Progenitor cell of endocrine pancreas (in vitro differentiated cells): Measurements from ENCODE around the gene PACS1. TPM values are rescaled to one million over a fixed set of nuclear protein-coding genes. Genes with fewer than 3 reads are reported as not detected.

Experiments
- DNase-seq: peaks from one replicate; pipeline ENCODE4 v3.0.0; 2021; ENCODE audit warnings: low spot score; ENCODE audit not compliant: unreplicated experiment
- H3K27ac Mint-ChIP-seq: 2 replicates; pipeline ENCODE4 v1.8.0; 2021; ENCODE audit warnings: mild to moderate bottlenecking, moderate library complexity, mixed read lengths
- H3K27me3 Mint-ChIP-seq: 2 replicates; pipeline ENCODE4 v1.8.0; 2021; ENCODE audit warnings: mixed read lengths
- H3K36me3 Mint-ChIP-seq: 2 replicates; pipeline ENCODE4 v1.8.0; 2022; ENCODE audit warnings: mixed read lengths; ENCODE audit not compliant: insufficient read depth
- H3K4me1 Mint-ChIP-seq: 2 replicates; pipeline ENCODE4 v1.8.0; 2021; ENCODE audit warnings: low read depth, mixed read lengths
- H3K4me3 Mint-ChIP-seq: 2 replicates; pipeline ENCODE4 v1.8.0; 2021; ENCODE audit warnings: low read depth, mild to moderate bottlenecking, moderate library complexity, mixed read lengths
- H3K9me3 Mint-ChIP-seq: 2 replicates; pipeline ENCODE4 v1.8.0; 2021; ENCODE audit warnings: low read depth, mixed read lengths
- CTCF ChIP-seq: fragments of 200-600 bp; sonication (generic); IDR thresholded peaks from one replicate; pipeline ENCODE4 v1.5.0; 2021; ENCODE audit warnings: antibody characterized with exemption, mild to moderate bottlenecking; ENCODE audit not compliant: unreplicated experiment
- total RNA-seq: library from RNA; stranded (reverse); gene quantifications from 2 replicates; pipeline ENCODE4 v1.2.1, GENCODE V29; 2021

Gene PACS1
- total RNA-seq, 1 donor from 2014 or later = 72.3 TPM

- Mint-ChIP-seq H3K9me3 (peaks cover 14% of the 10 kb centered on the region), H3K4me3 (no peak overlapping the region), H3K4me1 (peaks cover 4% of the 10 kb centered on the region), H3K36me3 (peaks cover 8% of the 10 kb centered on the region), H3K27me3 (no peaks in the 10 kb centered on the region), H3K27ac (no peak overlapping the region)
- DNase-seq = no peak
- no peak for TF ChIP-seq CTCF
These were observed 80.7 kb downstream of the PACS1 start for GRCh38 chr11:66150725-66151124.

DNA sequence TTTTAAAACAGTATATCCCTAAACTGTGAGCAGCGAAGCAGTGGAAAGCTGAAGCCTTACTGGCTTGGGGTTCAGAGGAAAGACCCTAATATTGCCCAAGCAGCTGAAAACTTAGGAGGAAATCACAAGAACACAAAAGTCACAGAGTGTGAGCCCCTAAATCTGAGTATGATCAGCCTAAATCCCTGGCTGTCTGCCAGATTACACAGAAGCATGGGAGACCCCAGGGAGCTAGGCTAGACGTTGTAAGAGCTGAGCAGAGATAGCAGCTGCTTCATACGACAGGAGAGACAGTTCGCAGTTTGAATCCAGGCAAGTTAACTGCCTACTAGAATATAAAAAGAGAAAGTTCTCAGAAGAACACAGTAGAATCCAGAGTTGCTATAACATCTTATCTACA, 81.2 kb downstream of the PACS1 start:
- H3K9me3 Mint-ChIP-seq = peaks cover 12% of the 10 kb centered on the region
- DNase-seq = no peak
- H3K27ac Mint-ChIP-seq = no peak overlapping the region
- H3K4me1 Mint-ChIP-seq = peaks cover 1% of the 10 kb centered on the region
- H3K36me3 Mint-ChIP-seq = peaks cover 7% of the 10 kb centered on the region
- no peaks in the 10 kb centered on the region for H3K27me3 Mint-ChIP-seq
- H3K4me3 Mint-ChIP-seq = no peak overlapping the region
- no peak for TF ChIP-seq CTCF

GRCh38 chr11:66154109-66154508, 84.0 kb downstream of the PACS1 start:
- Mint-ChIP-seq H3K4me3 (no peak overlapping the region), H3K9me3 (peaks cover 7% of the 10 kb centered on the region), H3K36me3 (peaks cover 1% of the 10 kb centered on the region), H3K4me1 (no peaks in the 10 kb centered on the region), H3K27ac (no peak overlapping the region), H3K27me3 (no peaks in the 10 kb centered on the region)
- no peak for DNase-seq
- TF ChIP-seq CTCF = no peak

GRCh38 chr11:66155387-66156073, 85.5 kb downstream of the PACS1 start:
- H3K27me3 Mint-ChIP-seq = no peaks in the 10 kb centered on the region

DNA sequence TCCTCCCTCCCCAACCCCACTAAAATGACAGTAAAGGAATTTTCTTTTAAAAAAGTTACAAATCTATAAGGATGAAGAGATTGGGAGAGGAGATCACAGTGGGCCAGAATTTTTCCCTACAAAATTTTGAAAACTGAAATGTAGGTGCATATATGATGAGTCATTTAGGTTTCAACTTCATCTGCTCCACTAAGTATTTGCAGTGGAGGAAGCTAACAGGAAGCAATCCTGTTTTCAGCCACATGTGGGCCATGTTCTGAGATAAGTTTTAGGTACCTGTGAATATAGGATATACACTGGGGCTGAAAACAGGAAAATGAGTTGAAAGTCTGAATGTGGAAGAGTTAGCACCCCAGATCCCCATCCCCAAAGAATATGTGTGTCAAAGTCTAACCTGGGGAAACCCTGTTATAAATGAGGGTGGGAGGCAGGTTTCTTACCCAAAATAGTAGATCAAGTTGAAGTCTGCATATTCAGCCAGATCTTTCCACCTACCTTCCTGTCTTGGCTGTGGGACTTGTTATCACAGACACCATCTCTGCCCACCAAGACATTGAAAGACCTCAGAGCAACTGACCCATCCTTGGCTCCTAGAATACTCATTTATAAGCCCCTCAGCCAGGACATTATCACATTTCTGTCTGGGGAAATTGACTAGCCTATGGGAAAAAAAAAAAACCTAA, 87.3 kb downstream of the PACS1 start:
- H3K4me3 Mint-ChIP-seq = no peak overlapping the region
- no peak overlapping the region for H3K27ac Mint-ChIP-seq
- no peaks in the 10 kb centered on the region for H3K27me3 Mint-ChIP-seq
- no peak for TF ChIP-seq CTCF
- H3K4me1 Mint-ChIP-seq = peaks cover 8% of the 10 kb centered on the region
- no peaks in the 10 kb centered on the region for H3K36me3 Mint-ChIP-seq
- DNase-seq = no peak
- H3K9me3 Mint-ChIP-seq = peaks cover 4% of the 10 kb centered on the region

More at GRCh38 chr11:66155387-66156073, 85.5 kb downstream of the PACS1 start:
- peaks cover 7% of the 10 kb centered on the region for H3K9me3 Mint-ChIP-seq
- no peak for DNase-seq
- H3K4me1 Mint-ChIP-seq = no peaks in the 10 kb centered on the region
- H3K36me3 Mint-ChIP-seq = peaks cover 1% of the 10 kb centered on the region
- no peak overlapping the region for H3K27ac Mint-ChIP-seq
- no peak for TF ChIP-seq CTCF
- no peak overlapping the region for H3K4me3 Mint-ChIP-seq
